Neural cell (in vitro differentiated cells): Measurements from ENCODE around the gene KDM2A. TPM values are rescaled to one million over a fixed set of nuclear protein-coding genes. Genes with fewer than 3 reads are reported as not detected.

ENCODE experiments used
- H2AFZ ChIP-seq: fragments of 200-600, 300-800 bp; sonication (generic), shearing (Covaris generic); 2 replicates; pipeline ENCODE4 v1.6.0; 2014; ENCODE audit warnings: low read depth, mild to moderate bottlenecking, antibody characterized with exemption, low read length, moderate library complexity
- H3F3A ChIP-seq: fragments of 200-600 bp; shearing (Covaris generic); 2 replicates; pipeline ENCODE4 v1.6.1; 2016; ENCODE audit warnings: mild to moderate bottlenecking, moderate library complexity, mixed read lengths, antibody characterized with exemption, low read length; ENCODE audit not compliant: insufficient read depth, poor library complexity, severe bottlenecking
- H3K27ac ChIP-seq: fragments of 200-600, 300-800 bp; sonication (generic), shearing (Covaris generic); 2 replicates; pipeline ENCODE4 v1.5.1; 2014; ENCODE audit warnings: mild to moderate bottlenecking, low read length, moderate library complexity
- H3K27me3 ChIP-seq: fragments of 300-800, 200-600 bp; sonication (generic), shearing (Covaris generic); 2 replicates; pipeline ENCODE4 v1.6.0; 2014; ENCODE audit warnings: mild to moderate bottlenecking, low read depth, low read length, moderate library complexity; ENCODE audit not compliant: insufficient read depth
- H3K36me3 ChIP-seq: fragments of 300-800, 200-600 bp; sonication (generic), shearing (Covaris generic); 2 replicates; pipeline ENCODE4 v1.5.1; 2014; ENCODE audit warnings: mild to moderate bottlenecking, antibody characterized with exemption, low read length, moderate library complexity; ENCODE audit not compliant: insufficient read depth
- H3K4me2 ChIP-seq: fragments of 300-800, 200-600 bp; sonication (generic), shearing (Covaris generic); 2 replicates; pipeline ENCODE4 v1.6.0; 2014; ENCODE audit warnings: mild to moderate bottlenecking, low read length
- H3K4me3 ChIP-seq: fragments of 300-800, 200-600 bp; sonication (generic), shearing (Covaris generic); 2 replicates; pipeline ENCODE4 v1.5.1; 2014; ENCODE audit warnings: mild to moderate bottlenecking, low read length, moderate library complexity
- H3K79me2 ChIP-seq: fragments of 200-600 bp; shearing (Covaris generic); replicated peaks from 2 replicates; pipeline ENCODE4 v1.6.0; 2014; ENCODE audit warnings: mild to moderate bottlenecking, low read length, moderate library complexity; ENCODE audit not compliant: insufficient read depth
- H3K9ac ChIP-seq: fragments of 300-800, 200-600 bp; sonication (generic), shearing (Covaris generic); 2 replicates; pipeline ENCODE4 v1.6.1; 2016; ENCODE audit warnings: mild to moderate bottlenecking, low read length, mixed read lengths
- H3K9me2 ChIP-seq: fragments of 200-600 bp; shearing (Covaris generic); 2 replicates; pipeline ENCODE4 v1.6.1; 2016; ENCODE audit warnings: mild to moderate bottlenecking, low read length, mixed read lengths; ENCODE audit not compliant: insufficient read depth
- H3K9me3 ChIP-seq: fragments of 200-600, 300-800 bp; sonication (generic), shearing (Covaris generic); 2 replicates; pipeline ENCODE4 v1.6.1; 2016; ENCODE audit warnings: mild to moderate bottlenecking, mixed run types, low read length, moderate library complexity, mixed read lengths
- H4K20me1 ChIP-seq: fragments of 200-600 bp; shearing (Covaris generic); 2 replicates; pipeline ENCODE4 v1.6.1; 2016; ENCODE audit warnings: mild to moderate bottlenecking, mixed run types; ENCODE audit not compliant: insufficient read depth
- EP300 ChIP-seq: fragments of 450-650 bp; conservative IDR thresholded peaks from 2 replicates; pipeline ENCODE4 v1.6.1; 2014; ENCODE audit warnings: antibody characterized with exemption, mild to moderate bottlenecking, moderate library complexity; ENCODE audit not compliant: poor library complexity, severe bottlenecking
- EZH2 ChIP-seq: fragments of 200-600, 300-800 bp; shearing (Covaris generic), sonication (generic); IDR thresholded peaks from 2 replicates; pipeline ENCODE4 v1.6.1; 2014; ENCODE audit warnings: antibody characterized with exemption, low read length, borderline replicate concordance, mild to moderate bottlenecking; ENCODE audit not compliant: insufficient read depth, poor library complexity, severe bottlenecking
- MXI1 ChIP-seq: fragments of 450-650 bp; conservative IDR thresholded peaks from 2 replicates; pipeline ENCODE4 v1.6.1; 2014; ENCODE audit warnings: antibody characterized with exemption, mild to moderate bottlenecking; ENCODE audit not compliant: poor library complexity, severe bottlenecking
- POLR2AphosphoS5 ChIP-seq: IDR thresholded peaks from 2 replicates; pipeline ENCODE4 v1.6.1; 2012
- RAD21 ChIP-seq: fragments of 450-650 bp; conservative IDR thresholded peaks from 2 replicates; pipeline ENCODE4 v1.6.1; 2014; ENCODE audit warnings: antibody characterized with exemption, mild to moderate bottlenecking, moderate library complexity
- SMC3 ChIP-seq: fragments of 450-650 bp; conservative IDR thresholded peaks from 2 replicates; pipeline ENCODE4 v1.6.1; 2014; ENCODE audit warnings: antibody characterized with exemption, mild to moderate bottlenecking, moderate library complexity; ENCODE audit not compliant: poor library complexity
- TAF1 ChIP-seq: IDR thresholded peaks from 2 replicates; pipeline ENCODE4 v1.6.1; 2012; ENCODE audit warnings: low read depth
- polyA plus RNA-seq: library from polyadenylated mRNA; depleted of rRNA; stranded (reverse); fragments of >200 nt; gene quantifications from 2 replicates; pipeline ENCODE4 v1.2.3, GENCODE V29; 2014
- TF ChIP-seq, protein P1 (sequence below): fragments of 450-650 bp; IDR thresholded peaks from 2 replicates; pipeline ENCODE4 v1.5.1; 2014; ENCODE audit warnings: antibody characterized with exemption, mild to moderate bottlenecking, moderate library complexity; ENCODE audit not compliant: poor library complexity, severe bottlenecking
- TF ChIP-seq, protein P2 (sequence below): IDR thresholded peaks from 2 replicates; pipeline ENCODE4 v1.6.1; 2012; ENCODE audit warnings: borderline replicate concordance

The KDM2A gene
- polyA plus RNA-seq, 1 donor from 2014 or later = 12.4 TPM

DNA sequence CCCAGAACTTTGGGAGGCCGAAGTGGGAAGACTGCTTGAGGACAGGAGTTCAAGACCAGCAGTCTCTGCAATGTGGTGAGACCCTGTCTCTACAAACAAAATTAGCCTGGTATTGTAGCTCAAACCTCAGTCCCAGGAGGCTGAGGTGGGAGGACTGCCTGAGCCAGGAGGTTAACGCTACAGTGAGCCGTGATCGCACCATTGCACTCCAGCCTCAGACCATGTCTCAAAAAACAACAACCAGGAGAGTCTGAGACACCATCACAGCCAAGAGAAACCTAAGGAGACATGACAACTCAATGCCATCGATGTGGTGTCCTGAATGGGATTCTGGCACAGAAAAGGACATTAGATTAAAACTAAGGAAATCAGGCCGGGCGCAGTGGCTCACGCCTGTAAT is 28.3 kb upstream of the KDM2A start:
- H3K27me3 ChIP-seq = no peaks in the 10 kb centered on the region

GRCh38 chr11:67095214-67095507 is 23.9 kb upstream of the KDM2A start:
- no peaks in the 10 kb centered on the region for H3F3A ChIP-seq
- H3K79me2 ChIP-seq = no peaks in the 10 kb centered on the region
- no peaks in the 10 kb centered on the region for H4K20me1 ChIP-seq
- no peak overlapping the region for H3K27ac ChIP-seq
- no peak overlapping the region for H3K9ac ChIP-seq
- H3K9me3 ChIP-seq = no peaks in the 10 kb centered on the region
- no peak for TF ChIP-seq TAF1
- no peak for TF ChIP-seq RAD21
- no peak for TF ChIP-seq SMC3
- no peak for TF ChIP-seq EZH2
- TF ChIP-seq, protein P1, sequence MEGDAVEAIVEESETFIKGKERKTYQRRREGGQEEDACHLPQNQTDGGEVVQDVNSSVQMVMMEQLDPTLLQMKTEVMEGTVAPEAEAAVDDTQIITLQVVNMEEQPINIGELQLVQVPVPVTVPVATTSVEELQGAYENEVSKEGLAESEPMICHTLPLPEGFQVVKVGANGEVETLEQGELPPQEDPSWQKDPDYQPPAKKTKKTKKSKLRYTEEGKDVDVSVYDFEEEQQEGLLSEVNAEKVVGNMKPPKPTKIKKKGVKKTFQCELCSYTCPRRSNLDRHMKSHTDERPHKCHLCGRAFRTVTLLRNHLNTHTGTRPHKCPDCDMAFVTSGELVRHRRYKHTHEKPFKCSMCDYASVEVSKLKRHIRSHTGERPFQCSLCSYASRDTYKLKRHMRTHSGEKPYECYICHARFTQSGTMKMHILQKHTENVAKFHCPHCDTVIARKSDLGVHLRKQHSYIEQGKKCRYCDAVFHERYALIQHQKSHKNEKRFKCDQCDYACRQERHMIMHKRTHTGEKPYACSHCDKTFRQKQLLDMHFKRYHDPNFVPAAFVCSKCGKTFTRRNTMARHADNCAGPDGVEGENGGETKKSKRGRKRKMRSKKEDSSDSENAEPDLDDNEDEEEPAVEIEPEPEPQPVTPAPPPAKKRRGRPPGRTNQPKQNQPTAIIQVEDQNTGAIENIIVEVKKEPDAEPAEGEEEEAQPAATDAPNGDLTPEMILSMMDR = no peak
- TF ChIP-seq, protein P2, sequence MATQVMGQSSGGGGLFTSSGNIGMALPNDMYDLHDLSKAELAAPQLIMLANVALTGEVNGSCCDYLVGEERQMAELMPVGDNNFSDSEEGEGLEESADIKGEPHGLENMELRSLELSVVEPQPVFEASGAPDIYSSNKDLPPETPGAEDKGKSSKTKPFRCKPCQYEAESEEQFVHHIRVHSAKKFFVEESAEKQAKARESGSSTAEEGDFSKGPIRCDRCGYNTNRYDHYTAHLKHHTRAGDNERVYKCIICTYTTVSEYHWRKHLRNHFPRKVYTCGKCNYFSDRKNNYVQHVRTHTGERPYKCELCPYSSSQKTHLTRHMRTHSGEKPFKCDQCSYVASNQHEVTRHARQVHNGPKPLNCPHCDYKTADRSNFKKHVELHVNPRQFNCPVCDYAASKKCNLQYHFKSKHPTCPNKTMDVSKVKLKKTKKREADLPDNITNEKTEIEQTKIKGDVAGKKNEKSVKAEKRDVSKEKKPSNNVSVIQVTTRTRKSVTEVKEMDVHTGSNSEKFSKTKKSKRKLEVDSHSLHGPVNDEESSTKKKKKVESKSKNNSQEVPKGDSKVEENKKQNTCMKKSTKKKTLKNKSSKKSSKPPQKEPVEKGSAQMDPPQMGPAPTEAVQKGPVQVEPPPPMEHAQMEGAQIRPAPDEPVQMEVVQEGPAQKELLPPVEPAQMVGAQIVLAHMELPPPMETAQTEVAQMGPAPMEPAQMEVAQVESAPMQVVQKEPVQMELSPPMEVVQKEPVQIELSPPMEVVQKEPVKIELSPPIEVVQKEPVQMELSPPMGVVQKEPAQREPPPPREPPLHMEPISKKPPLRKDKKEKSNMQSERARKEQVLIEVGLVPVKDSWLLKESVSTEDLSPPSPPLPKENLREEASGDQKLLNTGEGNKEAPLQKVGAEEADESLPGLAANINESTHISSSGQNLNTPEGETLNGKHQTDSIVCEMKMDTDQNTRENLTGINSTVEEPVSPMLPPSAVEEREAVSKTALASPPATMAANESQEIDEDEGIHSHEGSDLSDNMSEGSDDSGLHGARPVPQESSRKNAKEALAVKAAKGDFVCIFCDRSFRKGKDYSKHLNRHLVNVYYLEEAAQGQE = no peak
- no peak overlapping the region for H3K4me3 ChIP-seq
- no peak overlapping the region for H2AFZ ChIP-seq
- H3K9me2 ChIP-seq = no peaks in the 10 kb centered on the region
- no peaks in the 10 kb centered on the region for H3K27me3 ChIP-seq
- H3K4me2 ChIP-seq = no peak overlapping the region
- H3K36me3 ChIP-seq = no peaks in the 10 kb centered on the region

More for the DNA sequence above, 28.3 kb upstream of the KDM2A start:
- Histone ChIP-seq H3F3A (no peaks in the 10 kb centered on the region), H3K4me2 (no peak overlapping the region), H2AFZ (no peak overlapping the region), H3K9me2 (no peaks in the 10 kb centered on the region), H3K9ac (no peak overlapping the region), H4K20me1 (no peaks in the 10 kb centered on the region), H3K79me2 (no peaks in the 10 kb centered on the region), H3K4me3 (no peak overlapping the region), H3K36me3 (no peaks in the 10 kb centered on the region), H3K9me3 (no peaks in the 10 kb centered on the region), H3K27ac (no peak overlapping the region)
- TF ChIP-seq EZH2 (no peak), EP300 (no peak), SMC3 (no peak), POLR2AphosphoS5 (no peak), MXI1 (no peak), RAD21 (no peak)
- TF ChIP-seq, protein P2 = no peak
